ENCODE data around the gene NNAT.

- no peak for TF ChIP-seq POLR2AphosphoS5 (IDR thresholded peaks at IDR 0.05)
- no peak for TF ChIP-seq CTCF (IDR thresholded peaks at IDR 0.05 in 8 of 11, conservative IDR thresholded peaks at IDR 0.05 in 3 of 11)
These were observed 28.1 kb upstream of the NNAT start for GRCh38 chr20:37492945-37493344.

Measured in spleen (tissue), 7 donors.